ENCODE measurements around the gene ZNF24. TPM values are rescaled to one million over a fixed set of nuclear protein-coding genes. Genes with fewer than 3 reads are reported as not detected.
A peak's percentile ranks its signal among the peaks of the same experiment; 100 is the strongest.

The ZNF24 gene
- total and polyA plus RNA-seq, 3 donors from 2014 or later: 29.2 to 39.8 (median 38.9) TPM

- 0% methylated on average over 26 to 41 of the region's 41 CpGs for WGBS, 2 donors
- H3K27me3 ChIP-seq: no peaks in the 10 kb centered on the region
- intact Hi-C loops (cut with DNase I; ENCODE audit: low total_unique reads): no loop called here
- H3K9me3 ChIP-seq: no peaks in the 10 kb centered on the region
- peaks cover 4% of the 10 kb centered on the region for H3K36me3 ChIP-seq (ENCODE audit: low read depth, missing control alignments)
- peak within 1 kb of the TSS; percentile 66 to 83 for H3K27ac ChIP-seq
- peak within 1 kb of the TSS; percentile 71 to 83 for H3K4me3 ChIP-seq
- H3K4me1 ChIP-seq: peaks cover 7% of the 10 kb centered on the region
- no peak for TF ChIP-seq POLR2A (IDR thresholded peaks at IDR 0.05)
- TF ChIP-seq CTCF (IDR thresholded peaks at IDR 0.05): no peak
- DNase-seq: peak; percentile 95
Observed at GRCh38 chr18:35290094-35290735, 54.0 kb downstream of the ZNF24 start, which contains the start of gene ZSCAN30. TSS of gene ZSCAN30 (minus strand) at chr18:35290229. CDS start at chr18:35264352, 25,877 bp downstream.

- WGBS, 2 donors: 0 to 1% methylated on average over 8 of the region's 8 CpGs
- Histone ChIP-seq H3K4me3 (peak overlapping the region; percentile 71 to 83), H3K9me3 (no peaks in the 10 kb centered on the region), H3K27ac (peak overlapping the region; percentile 66 to 83), H3K4me1 (peaks cover 7% of the 10 kb centered on the region), H3K27me3 (no peaks in the 10 kb centered on the region), H3K36me3 (ENCODE audit: low read depth, missing control alignments) (peaks cover 2% of the 10 kb centered on the region)
- no peak for TF ChIP-seq CTCF (IDR thresholded peaks at IDR 0.05)
- TF ChIP-seq POLR2A (IDR thresholded peaks at IDR 0.05): no peak
- peak; percentile 54 for DNase-seq
- intact Hi-C loops (cut with DNase I; ENCODE audit: low total_unique reads): no loop called here
Observed at GRCh38 chr18:35289727-35290093, 54.5 kb downstream of the ZNF24 start.

GRCh38 chr18:35289293-35289692, 54.9 kb downstream of the ZNF24 start:
- H3K27ac ChIP-seq: peak overlapping the region; percentile 66 to 83
- H3K27me3 ChIP-seq: no peaks in the 10 kb centered on the region
- H3K9me3 ChIP-seq: no peaks in the 10 kb centered on the region
- WGBS, 2 donors: 2 to 5% methylated on average over 6 of the region's 6 CpGs
- H3K36me3 ChIP-seq (ENCODE audit: low read depth, missing control alignments): no peaks in the 10 kb centered on the region
- H3K4me1 ChIP-seq: peaks cover 7% of the 10 kb centered on the region
- no peak for DNase-seq
- TF ChIP-seq CTCF (IDR thresholded peaks at IDR 0.05): no peak
- TF ChIP-seq POLR2A (IDR thresholded peaks at IDR 0.05): no peak
- H3K4me3 ChIP-seq: peak overlapping the region; percentile 71 to 83
- intact Hi-C loops (cut with DNase I; ENCODE audit: low total_unique reads): no loop called here

- no peak for TF ChIP-seq CTCF (IDR thresholded peaks at IDR 0.05)
- no peak for TF ChIP-seq POLR2A (IDR thresholded peaks at IDR 0.05)
- Histone ChIP-seq H3K27me3 (no peaks in the 10 kb centered on the region), H3K36me3 (ENCODE audit: low read depth, missing control alignments) (no peaks in the 10 kb centered on the region), H3K4me3 (no peak overlapping the region), H3K4me1 (no peaks in the 10 kb centered on the region), H3K9me3 (no peaks in the 10 kb centered on the region), H3K27ac (no peak overlapping the region)
- no peak for DNase-seq
- WGBS, 2 donors: 83 to 94% methylated on average over 1 to 2 of the region's 3 CpGs
- intact Hi-C loops (cut with DNase I; ENCODE audit: low total_unique reads): no loop called here
Observed at GRCh38 chr18:35284841-35285240, 59.4 kb downstream of the ZNF24 start.
